GM21825 (cell line): Measurements from ENCODE around the gene GFPT1.
A peak's percentile ranks its signal among the peaks of the same experiment; 100 is the strongest.
"Not testable (repeated sequence)": the region's sequence is repeated elsewhere in the genome, so short reads cannot be mapped to it uniquely, and the experiment has no call there.

Experiments used
- ATAC-seq: cut with Tn5 transposase; IDR thresholded peaks from one replicate; pipeline ENCODE4 v1.9.1; 2021; ENCODE audit warnings: mild to moderate bottlenecking, moderate library complexity; ENCODE audit not compliant: unreplicated experiment

Gene GFPT1

GRCh38 chr2:69384618-69385081 is 2.4 kb downstream of the GFPT1 start:
- no peak for ATAC-seq

DNA sequence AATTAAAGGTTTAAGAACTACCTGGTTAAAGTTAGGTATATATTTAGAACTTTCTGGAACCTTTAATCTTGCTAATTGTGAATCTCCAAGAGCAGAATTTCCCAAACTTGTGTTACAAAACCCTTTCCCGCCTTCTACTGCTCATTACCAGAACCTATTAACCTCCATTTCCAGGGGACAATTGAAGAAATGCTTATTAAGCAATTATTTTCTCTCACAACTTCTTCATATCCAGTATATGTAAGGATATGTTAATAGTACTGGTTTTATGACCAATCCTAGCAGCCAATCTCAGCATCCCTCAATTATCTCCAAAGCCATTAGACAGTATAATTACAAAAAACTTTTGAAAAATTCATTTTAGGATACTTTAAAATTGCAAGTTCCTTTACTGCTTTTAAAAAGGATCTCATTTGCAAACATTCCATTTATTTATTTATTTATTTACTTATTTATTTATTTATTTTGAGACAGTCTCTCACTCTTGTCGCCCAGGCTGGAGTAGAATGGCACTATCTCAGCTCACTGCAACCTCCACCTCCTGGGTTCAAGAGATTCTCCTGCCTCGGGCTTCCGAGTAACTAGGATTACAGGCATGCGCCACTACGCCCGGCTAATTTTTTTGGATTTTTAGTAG is 3.7 kb downstream of the GFPT1 start:
- no peak for ATAC-seq

- no peak for ATAC-seq
Observed at GRCh38 chr2:69382547-69382946, 4.5 kb downstream of the GFPT1 start.

DNA sequence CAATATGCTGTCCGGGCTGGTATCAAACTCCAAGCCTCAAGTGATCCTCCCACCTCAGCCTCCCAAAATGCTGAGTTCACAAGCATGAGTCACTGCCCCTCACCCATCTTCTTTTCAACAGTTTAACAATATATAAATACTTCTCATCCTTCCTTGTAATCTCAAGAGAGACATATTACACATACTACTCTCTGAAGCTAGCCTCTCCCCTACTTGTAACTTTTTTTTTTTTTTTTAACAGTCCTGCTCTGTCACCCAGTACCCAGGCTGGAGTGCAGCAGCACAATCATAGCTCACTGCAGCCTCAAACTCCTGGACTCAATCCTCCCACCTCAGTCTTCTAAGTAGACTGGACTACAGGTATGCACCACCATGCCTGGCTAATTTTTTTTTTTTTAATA is 5.7 kb downstream of the GFPT1 start:
- no peak for ATAC-seq

GRCh38 chr2:69380072-69380917 is 6.7 kb downstream of the GFPT1 start:
- no peak for ATAC-seq

- ATAC-seq, result no peak
Observed at GRCh38 chr2:69376403-69376802, 10.6 kb downstream of the GFPT1 start.

DNA sequence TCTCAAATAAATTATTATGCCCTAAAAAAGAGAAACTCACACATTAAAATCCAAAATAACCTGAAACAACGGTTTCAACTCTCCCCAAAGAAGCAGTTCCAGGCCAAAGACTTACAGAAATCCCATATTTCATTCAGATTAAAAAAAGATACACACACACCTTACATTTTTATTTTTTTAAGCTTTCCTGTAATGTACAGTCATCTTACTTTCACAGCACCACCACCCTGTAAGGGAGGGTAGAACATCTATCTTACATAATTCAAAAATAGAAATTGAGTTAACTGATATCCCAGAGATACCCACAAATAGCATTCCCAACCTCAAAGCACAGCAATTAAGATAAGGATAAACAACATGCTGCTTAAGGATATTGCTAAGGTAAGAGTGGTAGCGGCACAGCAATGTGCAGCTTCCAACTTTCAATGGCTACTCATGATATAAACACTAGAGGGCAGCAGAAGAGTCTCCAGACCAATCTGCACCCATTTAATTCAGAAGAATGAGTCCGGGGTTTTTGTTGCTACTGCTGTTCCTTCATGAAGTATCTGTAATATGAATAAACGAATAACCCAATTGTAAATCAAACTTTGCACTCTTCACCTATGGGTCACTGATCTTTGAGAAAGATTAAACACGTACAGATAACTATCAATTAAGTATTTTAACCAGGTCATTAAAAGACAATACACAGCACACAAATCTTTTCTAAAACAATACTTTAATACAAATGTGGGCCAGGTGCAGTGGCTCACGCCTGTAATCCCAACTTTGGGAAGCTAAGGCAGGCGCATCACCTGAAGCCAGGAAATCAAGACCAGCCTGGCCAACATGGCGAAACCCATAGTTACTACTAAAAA is 11.3 kb downstream of the GFPT1 start:
- no peak for ATAC-seq

- ATAC-seq, result no peak
Observed at GRCh38 chr2:69372767-69373166, 14.3 kb downstream of the GFPT1 start.

DNA sequence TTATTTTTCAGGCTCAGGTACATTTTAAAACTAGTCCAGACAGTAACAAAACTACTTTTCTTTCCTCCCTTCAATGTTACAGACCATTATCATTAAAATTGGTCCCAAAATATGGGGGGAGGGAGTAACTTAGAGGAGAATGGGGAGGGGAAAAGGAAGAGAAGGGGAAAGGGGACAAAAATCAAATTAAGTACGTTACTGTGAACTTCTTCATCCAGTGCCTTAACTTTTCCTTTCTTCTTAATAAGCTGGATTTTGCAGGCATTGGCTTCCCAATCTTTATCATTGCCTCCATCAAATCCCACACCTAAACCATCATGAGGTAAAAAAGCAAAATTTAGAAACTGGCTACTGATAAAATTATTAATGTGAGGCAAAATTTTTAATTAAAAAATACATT is 17.2 kb downstream of the GFPT1 start:
- ATAC-seq, result no peak

DNA sequence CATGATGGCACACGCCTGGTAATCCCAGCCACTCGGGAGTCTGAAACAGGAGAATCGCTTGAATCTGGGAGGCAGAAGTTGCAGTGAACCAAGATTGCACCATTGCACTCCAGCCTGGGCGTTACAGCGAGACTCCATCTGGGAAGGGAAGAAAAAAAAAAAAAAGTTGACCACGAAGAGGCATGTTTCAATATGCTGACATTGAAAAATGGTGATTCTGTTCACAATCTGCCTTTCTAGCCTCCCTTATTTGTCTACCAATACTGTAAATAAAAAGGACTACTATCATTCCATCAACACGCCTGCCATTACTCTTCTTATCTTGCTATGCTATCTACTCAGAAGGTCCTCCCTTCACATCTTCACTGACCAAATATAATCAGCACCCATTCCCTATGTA is 18.4 kb downstream of the GFPT1 start:
- ATAC-seq, result no peak

- no peak for ATAC-seq
Observed at GRCh38 chr2:69359371-69359770, 27.7 kb downstream of the GFPT1 start.

GRCh38 chr2:69358914-69359313 is 28.1 kb downstream of the GFPT1 start:
- ATAC-seq, result no peak

GRCh38 chr2:69356471-69356870 is 30.6 kb downstream of the GFPT1 start:
- no peak for ATAC-seq

DNA sequence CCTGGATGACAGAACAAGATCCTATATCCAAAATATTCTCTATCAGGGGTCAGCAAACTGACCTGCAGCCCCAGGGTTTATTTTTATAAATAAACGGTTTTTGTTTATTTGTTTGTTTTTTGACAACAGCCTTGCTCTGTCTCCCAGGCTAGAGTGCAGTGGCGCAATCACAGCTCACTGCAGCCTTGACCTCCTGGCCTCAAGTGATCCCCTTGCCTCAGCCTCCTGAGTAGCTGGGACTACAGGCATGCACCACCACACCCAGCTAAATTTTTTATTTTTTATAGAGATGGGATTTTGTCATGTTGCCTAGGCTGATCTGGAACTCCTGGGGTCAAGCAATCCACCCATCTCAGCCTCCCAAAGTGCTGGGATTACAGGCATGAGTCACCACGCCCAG is 32.1 kb downstream of the GFPT1 start:
- ATAC-seq, result not testable (repeated sequence)

GRCh38 chr2:69353360-69353759 is 33.7 kb downstream of the GFPT1 start:
- ATAC-seq, result no peak

DNA sequence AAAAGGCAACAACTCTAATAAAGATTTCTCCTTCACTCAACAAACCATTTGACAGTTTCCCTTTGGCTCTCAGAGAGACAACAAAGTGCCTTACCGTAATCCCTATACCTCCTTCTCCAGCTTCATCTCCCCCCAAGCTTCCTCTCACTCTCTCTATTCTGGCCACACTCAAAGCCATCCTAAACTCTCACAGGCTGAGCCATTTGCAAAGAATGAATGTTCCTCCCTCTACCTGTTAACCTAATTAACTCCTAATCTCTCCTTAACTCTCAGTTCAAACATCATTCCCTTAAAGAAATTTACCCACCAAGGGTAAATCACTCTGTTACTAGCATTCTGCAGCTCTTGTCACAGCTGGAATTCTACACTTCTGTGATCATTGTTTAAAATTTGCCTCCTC is 38.2 kb downstream of the GFPT1 start:
- no peak for ATAC-seq

- ATAC-seq, result peak; percentile 68
Observed at GRCh38 chr2:69345434-69345833, 41.6 kb downstream of the GFPT1 start.

DNA sequence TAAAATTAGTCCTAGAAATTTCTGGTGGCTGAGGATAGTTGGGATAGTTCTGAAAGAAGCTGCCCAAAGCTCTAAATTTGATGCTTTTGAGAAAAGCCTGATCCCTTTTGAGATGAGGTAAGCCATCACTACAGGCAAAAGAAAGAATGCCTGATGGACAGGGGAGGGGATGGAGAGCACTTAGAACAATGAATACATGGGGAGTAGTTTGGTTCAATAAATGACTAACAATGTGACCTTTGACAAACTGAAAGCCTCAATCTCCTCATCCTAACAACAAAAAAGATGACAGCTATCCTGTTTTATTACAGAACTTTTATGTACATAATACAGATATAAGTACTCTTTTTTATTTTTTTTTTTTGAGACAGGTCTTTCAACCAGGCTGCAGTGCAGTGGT is 42.7 kb downstream of the GFPT1 start:
- ATAC-seq, result no peak

GRCh38 chr2:69340101-69340775 is 46.8 kb downstream of the GFPT1 start:
- ATAC-seq, result no peak

GRCh38 chr2:69335311-69335710 is 51.7 kb downstream of the GFPT1 start:
- ATAC-seq, result no peak

DNA sequence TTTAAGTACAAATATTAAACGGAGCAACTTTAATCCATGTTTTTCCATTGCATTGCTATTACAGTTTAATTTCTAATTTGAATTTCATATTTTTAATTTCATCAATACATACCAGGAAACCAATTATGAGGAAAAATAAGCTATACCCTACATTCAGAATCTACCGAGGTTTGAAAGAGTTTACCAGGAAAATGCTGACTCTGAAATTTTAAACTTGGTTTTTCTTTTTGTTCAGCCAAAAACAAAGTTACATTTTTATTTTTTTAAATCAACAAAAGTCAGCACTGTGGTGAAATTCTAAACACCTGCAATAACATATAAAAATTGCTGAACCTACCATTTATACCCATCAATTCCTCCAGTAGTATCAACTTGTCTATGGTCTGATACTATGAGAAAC is 53.7 kb downstream of the GFPT1 start:
- ATAC-seq, result no peak
